ENCODE results near the gene PHLDA2.

GRCh38 chr11:2950825-2951224 is 21.6 kb upstream of the PHLDA2 start:
- TF ChIP-seq EZH2 (IDR thresholded peaks at IDR 0.05; ENCODE audit: low read depth, unreplicated experiment) (no peak), POLR2AphosphoS5 (IDR thresholded peaks at IDR 0.05; ENCODE audit: low read depth) (no peak), EZH2phosphoT487 (IDR thresholded peaks at IDR 0.05; ENCODE audit: unreplicated experiment) (no peak), CREB1 (CRISPR knock-in tag; IDR thresholded peaks at IDR 0.05; ENCODE audit: low read depth) (no peak), CTCF (conservative IDR thresholded peaks at IDR 0.05; ENCODE audit: low read depth in 2 of 2) (no peak), REST (IDR thresholded peaks at IDR 0.05; ENCODE audit: unreplicated experiment) (no peak), JUNB (IDR thresholded peaks at IDR 0.05; ENCODE audit: unreplicated experiment) (no peak), STAT1 (IDR thresholded peaks at IDR 0.05; ENCODE audit: unreplicated experiment) (no peak), ZNF114 (CRISPR knock-in tag; IDR thresholded peaks at IDR 0.05) (no peak)
